NCI-H146 (cell line): ENCODE results near the gene ZNF695.

Source experiments
- DNase-seq: peaks from one replicate; lab custom pipeline; 2025; lab: John Stamatoyannopoulos, UW

The ZNF695 gene

DNA sequence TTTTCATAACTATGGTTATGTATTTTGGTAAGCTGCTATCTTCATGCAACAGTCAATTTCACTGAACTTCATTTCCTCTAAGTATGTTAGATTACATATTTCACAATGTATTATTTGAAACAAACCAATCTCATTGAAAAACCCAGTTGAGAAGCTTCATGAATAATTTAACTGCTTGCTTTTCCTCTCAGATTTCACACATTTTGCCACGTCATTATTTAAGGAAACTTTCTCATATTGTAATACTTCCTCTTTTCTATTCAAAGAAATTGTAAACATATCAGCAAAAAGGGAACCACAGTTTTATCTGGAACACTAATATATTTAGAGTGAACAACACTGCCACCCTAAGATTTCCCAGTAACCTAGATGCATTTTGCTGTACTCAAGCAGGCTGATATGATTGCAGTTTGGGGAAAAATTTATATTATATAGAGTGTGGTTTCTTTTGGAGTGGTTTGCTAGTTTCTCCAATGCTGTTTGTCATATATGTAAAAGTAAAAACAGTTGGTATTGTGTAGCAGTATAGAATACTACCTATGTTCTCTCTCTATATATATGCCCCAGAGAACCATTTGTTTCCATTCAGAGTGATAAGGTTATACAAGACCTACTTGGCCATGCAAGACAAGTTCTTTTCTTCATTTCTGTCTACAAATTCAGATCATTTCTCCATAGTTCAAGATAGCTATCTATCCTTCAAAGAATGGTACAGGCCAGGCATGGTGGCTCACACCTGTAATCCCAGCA is 47.7 kb downstream of the ZNF695 start:
- DNase-seq = no peak

DNA sequence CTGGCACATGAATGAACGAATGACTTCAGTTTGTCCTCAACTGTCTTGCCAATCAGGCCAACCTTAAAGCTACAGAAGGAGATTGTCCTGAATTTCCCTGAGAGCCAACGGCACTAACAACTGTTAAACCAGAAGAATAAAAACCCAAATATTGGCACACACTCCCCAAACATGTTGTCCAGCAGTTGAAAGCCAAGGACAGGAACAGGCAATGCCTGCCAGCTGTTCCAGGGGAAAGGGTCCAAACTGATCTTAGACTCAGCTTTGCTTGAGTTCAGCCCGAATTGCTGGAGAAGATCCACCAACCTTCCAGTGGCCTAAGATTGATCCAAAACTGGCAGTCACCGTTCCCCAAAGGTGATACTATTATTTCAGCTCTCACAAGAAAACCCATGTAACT is 53.7 kb downstream of the ZNF695 start:
- DNase-seq = no peak

DNA sequence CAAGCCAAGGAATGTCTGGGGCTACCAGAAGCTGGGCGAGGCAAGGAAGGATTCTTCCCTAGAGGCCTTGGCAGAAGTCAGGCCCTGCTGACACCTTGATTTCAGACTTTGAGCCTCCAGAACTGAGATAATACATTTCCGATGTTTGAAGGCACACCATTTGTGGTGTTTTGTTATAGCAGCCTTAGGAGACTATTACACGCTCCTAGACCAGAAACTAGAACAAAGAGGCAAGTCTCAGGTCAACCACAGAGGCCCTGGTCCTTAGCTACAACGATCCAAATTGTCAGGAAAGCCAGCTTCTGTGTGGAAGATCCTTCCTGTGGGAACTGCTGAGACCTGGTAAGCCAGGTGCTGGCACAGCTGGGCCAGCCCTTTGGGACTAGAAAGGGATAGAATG is 56.4 kb downstream of the ZNF695 start:
- no peak for DNase-seq

DNA sequence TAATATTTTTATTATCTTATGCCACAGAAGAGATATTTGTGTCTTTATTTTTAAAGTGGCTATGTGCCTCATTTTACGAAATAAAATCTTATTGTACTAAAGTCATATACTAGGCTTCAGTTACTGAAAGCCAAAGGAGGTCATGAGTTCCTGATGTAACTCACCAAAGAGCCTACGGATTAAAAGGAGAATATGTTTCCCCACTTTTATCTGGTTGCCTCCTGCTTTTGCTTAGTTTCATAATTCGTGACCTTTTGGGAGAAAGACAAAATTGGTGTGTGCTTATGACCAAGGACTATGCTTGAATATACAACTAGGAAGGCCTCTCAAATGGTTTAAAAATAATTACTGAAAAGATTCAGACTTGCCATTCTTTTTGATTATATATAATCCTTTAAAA is 57.9 kb downstream of the ZNF695 start:
- DNase-seq = no peak

DNA sequence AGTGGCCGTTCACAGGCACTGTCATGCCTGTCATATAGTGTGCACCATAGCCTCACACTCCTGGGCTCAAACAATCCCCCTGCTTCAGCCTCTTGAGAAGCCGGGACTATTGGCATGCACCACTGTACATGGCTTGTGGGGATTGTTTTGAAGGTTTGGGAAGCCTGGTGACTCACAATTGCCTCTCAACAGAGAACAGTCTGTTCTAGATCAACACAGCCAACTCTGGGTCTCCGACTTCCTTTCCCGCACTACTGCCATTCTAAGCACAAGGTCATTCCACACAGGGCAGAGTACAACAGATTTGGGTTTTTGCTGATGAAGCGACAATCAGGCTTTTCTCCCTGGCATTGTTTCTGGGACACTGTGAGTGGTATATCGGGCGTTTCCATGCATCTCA is 60.6 kb downstream of the ZNF695 start:
- DNase-seq = no peak

DNA sequence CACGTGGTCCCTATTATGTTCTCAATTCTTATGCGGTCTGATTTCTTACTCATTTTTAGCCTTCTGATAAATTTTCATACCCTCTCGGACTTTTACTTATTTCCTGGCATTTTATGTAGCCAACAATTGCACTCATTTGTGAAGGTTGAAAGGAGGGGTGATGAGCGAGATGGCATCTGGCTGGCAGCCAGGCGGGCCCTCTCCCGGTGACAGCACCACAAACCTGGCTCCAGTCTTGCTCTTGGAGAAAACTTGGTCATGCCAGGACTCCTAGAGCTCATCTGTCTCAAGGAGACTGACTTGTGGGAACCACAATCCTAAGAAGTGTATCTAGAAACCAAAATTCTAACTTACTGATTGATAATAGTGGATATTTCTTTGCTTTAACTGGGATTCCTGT is 61.5 kb downstream of the ZNF695 start:
- DNase-seq = no peak
